Left lobe of liver (tissue), 2 donors: ENCODE measurements around the gene AASS. TPM values are rescaled to one million over a fixed set of nuclear protein-coding genes. Genes with fewer than 3 reads are reported as not detected.
"Not testable (repeated sequence)": the region's sequence is repeated elsewhere in the genome, so short reads cannot be mapped to it uniquely, and the experiment has no call there.

Experiments used
- ATAC-seq: fragments of 200-7000 bp; cut with Tn5 transposase; one replicate; pipeline ENCODE4 v1.9.1; 2020; ENCODE audit warnings: mild to moderate bottlenecking, moderate library complexity
- DNase-seq: peaks from one replicate; pipeline ENCODE4 v3.0.0-alpha.2; 2020; ENCODE audit warnings: low spot score
- total RNA-seq: library from RNA; stranded (reverse); gene quantifications from one replicate; pipeline ENCODE4 v1.2.1, GENCODE V29; 2021
- donor health status: DM: no; HTN: no; CAD: no; lungs with moderate emphysema.
- donor health status: DM: no; HTN: yes; CAD: no.

Gene AASS
- 84.2 TPM for total RNA-seq

DNA sequence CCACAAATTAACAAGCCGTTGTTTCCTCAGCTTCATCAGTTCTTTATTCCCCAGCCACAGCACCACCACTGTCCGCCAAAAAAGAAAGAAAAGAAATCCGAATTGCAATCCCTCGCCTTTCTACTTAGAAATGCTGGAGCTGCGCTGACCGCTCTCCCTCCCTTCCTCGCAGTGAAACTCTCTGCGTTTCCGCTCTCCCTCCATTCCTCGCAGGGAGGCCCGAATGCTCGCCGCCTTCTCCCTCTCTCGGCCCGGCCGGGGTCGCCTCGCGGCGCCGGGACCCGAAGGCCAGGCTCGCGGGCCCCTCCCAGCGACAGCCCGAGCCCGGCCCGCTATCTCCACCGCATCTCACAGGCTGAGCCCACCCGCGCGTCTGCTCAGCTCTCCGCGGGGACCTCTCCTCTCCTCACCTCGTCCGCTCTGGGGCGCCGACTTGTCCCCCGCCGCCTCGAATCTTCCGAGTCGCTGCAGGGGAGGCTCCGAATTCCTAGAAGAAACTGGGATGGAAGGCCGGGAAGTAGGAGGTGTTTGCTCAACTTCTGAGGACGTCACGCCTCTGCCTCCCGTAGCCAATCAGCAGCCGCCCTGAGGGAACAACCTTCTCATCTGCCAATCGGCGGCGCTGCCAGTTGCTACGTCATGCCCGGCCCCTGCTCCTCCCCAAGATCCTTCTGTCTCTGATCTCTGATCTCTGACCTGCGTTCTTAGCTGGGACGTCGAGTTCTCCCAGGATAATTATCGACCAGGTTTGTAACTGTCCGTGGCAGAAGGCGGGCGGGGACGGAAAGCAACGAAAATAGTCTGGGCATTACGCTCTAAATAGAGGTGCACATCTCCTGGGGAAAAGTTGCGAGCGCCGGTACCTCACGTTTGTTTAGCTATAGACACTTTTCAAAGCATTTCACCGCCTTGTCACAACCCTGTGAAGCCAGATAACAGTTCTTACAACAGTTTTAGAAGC, at the start of gene AASS:
Gene AASS, minus strand, starts transcription at position 499 of the 961 bp plus-strand sequence. CDS start 10,523 bp downstream, outside the sequence.
- peak; percentile 98 for DNase-seq
- peak; percentile 89 for ATAC-seq

DNA sequence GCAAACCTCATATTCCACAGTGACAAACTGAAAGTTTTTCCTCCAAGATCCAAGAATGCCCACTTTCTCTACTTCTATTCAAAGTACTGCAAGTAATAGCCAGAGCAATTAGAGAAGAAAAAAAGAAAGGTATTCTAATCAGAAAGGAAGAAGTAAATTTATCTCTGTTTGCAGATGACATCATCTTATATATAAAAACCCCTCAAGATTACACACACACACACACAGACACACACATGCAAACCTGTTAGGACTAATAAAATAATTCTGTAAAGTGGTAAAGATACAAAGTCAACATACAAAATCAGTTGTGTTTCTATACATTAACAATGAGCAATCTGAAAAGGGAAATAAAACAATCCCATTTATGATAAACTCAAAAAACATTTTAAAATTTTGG, 44.7 kb upstream of the AASS start:
- DNase-seq = no peak
- ATAC-seq = no peak

DNA sequence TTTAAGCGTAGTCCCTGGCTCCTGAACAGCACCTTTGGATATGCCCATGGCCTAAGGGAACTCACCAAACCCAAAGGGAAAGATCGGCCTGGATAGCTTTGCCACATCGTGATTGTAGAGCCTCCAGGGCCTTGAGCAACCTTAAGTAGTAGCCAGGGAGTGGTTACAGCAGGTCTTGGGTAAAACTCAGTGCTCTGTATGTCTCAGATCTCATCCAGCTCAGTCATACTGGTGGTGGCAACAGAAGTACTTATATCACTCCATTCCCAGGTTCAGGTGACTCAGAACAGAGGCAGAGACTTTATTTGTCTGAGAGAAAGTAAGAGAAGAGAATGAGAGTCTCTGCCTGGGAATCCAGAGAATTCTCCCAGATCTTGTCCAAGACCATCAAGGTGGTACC, 39.1 kb upstream of the AASS start:
- ATAC-seq (no peak), DNase-seq (no peak)

DNA sequence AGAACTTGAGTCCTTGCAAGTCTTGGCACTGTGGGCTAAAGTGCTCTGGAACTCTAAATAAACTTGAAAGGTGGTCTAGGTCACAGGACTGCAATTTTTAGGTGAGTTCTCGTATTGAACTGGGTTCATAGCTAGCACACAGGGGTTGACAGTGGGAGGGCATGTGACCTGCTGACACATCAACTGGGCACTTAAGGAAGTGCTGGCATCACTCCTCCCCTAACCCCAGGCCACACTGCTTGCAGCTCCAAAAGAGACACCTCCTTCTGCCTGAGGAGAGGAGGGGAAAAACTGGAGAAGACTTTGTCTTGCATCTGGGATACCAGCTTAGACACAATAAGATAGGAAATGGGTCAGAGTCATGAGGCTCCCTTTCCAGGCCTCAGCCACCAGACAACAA, 38.0 kb upstream of the AASS start:
- DNase-seq (no peak), ATAC-seq (no peak)

DNA sequence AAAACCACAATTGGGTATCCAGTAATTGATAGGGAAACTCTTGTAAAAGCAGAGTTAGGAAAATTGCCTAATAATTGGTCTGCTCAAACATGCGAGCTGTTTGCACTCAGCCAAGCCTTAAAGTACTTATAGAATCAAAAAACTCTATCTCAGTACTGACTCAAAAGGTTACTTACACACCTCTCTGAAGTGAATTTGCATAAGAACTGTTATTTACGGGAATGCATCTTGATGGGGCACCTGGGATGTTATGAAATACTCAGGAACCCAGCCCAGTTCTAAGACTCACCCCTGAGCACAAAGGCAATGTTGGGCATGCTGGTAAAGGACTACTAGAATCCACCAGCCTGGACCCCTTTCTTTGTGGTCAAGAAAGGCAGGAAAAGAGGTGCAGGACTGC, 28.1 kb upstream of the AASS start:
- DNase-seq = not testable (repeated sequence)

DNA sequence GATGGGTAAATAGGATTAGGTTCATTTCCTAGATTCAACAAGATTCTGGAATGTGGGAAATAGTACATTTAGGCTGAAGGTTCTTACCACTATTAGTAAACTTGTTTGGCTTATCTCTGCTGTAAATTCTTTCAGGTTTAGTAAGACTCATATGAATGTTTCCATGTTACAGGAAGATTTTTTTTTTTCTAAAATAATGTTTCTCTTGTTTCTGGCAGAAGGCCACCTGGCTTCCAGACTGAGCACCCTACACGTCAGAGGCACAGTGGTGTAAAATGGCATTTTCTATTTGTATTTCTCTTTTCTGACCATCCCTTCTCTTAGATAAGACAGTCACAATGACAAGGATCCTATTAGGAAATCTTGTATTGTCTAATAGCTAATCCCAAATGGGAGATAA, 22.7 kb upstream of the AASS start:
- DNase-seq (no peak), ATAC-seq (no peak)

More for the DNA sequence above, 28.1 kb upstream of the AASS start:
- ATAC-seq = not testable (repeated sequence)

DNA sequence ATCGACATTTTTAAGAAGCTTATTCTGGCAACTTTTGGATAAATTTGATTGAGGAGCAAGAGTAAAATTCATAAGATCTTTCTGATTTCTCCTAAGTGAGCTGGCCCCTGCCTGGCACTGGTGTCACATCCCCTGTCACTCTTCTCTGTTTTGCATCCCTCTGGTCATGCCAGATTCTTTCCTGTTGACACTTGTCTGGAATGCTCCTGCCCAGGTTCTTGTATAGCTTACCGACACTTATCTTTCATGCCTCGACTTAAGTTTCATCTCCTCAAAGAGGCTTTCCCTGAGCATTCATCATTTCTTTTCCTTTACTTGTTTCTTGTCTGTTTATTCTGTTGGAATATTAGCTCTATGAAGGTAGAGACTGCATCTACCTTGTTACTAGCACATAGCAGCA, 22.2 kb upstream of the AASS start:
- ATAC-seq (no peak), DNase-seq (no peak)

DNA sequence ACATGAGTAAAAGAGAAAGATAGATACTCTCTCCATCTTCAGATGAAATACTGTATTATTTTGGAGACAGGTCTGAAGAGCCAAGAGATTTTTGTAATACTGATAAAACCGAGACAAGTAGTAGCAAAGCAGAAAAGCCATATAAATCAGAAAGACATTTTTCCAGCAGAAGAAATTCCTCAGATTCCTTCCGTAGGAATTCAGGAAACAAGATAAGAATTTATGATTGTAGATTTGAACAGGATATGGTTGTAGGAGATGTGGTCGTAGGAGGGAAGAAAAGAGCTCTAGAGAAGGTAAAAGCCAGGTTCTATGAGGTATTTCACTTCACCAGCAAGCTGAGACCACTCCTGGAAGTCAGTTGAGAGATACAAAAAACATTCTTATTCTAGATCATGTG, 17.6 kb upstream of the AASS start:
- ATAC-seq (no peak), DNase-seq (no peak)

DNA sequence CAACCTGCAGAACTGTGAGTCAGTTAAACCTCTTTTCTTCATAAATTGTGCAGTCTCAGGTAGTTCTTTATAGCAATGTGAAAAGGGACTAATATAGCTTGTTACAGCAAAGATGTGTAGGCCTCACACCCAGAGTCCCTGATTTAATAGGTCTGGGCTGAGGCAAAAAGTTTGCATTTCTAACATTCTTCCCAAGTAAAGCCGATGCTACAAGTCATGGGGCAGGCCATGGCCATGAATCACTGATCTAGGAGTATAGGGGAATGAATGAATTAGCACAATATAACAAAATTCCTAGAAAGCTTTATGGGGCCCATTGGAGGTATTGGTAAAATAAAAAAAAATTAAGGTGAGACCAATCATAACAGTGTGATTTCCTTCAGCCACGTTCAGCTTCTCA, 11.5 kb upstream of the AASS start:
- no peak for ATAC-seq
- DNase-seq = no peak

DNA sequence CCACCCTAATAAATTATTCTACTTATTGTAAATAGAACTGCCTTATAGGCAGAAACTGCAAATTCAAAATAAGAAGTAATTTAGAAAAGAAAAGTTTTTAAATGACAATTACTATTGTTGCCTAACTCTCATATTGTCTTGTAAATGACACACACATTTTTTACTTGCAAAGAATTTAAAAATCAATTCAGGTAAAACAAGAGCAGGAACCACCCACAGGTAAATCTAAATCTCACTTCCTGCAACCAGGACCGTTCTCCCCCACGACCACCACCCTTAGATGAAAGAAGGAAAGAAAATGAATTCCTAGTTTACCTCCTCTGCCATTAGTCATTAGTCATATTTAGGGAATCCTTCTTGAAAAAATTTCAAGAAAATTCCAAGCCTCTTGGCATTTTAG, 4.8 kb upstream of the AASS start:
- DNase-seq = no peak
- ATAC-seq = no peak

DNA sequence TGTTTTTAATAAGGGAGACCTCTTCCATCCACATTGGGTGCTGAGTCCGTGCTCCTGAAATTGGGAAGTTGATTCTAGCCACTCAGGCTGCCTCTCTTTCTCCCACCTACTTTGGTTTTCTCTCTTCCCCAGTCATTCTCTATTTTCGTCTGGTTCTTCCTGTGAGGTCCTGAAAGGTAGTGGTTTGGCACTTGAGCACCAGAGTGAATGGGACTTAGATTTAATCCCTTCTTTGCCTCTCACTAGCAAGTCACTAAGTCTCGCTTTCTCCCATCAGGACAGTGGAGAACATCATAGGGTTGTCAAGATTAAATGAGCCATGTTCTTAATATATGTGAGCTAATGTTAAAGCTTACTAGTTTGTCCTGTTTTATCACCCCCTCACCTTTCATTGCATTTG, 4.0 kb upstream of the AASS start:
- ATAC-seq = no peak

DNA sequence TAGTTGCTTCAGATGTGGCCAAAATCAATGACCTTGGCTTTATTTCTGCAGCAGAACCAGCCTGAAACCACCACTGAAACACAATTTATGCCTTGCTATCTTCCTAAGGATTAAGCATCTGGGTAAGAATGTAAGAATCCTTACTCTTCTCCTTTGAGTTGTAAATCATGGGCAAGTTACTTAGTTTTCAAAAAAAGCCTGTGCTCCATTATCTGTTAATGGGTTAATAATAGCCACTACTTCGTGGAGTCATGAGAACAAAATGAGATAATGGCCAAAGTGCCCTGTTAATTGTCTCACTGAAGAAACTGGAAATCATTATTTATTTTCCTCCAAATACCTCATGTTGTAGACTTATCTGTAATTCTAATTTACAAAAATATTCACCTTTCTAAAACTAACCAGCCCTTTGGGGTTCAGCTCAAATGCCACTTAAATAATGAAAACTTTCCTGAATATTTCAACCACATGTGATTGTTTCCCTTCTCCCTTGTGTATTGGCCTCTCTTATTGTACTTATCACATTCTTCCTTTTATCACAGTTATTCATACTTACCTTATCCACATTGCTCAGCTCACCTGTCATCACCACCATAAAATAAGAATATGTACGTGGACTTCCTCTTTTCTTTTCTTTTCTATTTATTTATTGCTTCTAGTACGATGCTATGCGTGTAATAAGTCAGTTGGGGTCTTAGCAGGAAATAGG, 2.0 kb upstream of the AASS start:
- no peak for DNase-seq

More for the DNA sequence above, 4.0 kb upstream of the AASS start:
- no peak for DNase-seq

DNA sequence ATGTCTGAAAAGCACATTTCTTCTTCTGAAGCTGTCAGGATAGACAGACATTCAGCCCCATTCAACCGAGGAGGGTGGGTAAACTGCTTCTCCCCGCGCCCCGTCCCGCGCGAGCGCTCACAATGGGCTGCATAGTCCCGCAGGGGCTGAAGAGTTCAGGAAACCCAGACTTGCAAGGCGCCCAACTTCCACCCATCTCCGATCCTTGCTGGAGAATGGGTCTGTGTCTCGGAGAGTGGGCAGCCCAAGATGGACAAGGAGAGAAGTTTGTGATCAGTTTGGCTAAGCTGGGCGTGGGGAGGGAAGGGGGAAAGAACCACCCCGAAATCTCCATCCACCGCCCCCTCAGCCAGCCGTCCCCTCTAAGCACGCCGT, 686 bp downstream of the AASS start:
- peak; percentile 30 for ATAC-seq
- DNase-seq = peak; percentile 49

More for the DNA sequence above, 2.0 kb upstream of the AASS start:
- no peak for ATAC-seq

DNA sequence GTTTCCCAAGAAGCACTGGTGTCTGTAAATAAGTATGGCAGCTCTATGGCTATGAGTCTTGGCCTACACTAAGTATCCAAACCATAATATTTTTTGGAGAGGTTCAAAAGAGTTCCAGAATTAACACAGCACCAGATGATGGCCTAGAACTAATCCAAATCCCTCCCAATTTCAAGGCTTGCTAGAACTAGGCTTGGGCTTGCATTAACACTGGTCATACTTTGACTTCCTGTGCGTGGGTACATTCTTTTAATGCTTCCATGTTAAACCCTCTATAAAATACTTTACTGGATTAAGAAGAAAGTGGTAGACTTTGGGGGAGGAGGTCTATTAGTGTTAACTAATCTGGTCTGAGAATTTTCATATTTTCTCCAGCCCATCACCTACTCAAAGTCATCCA, 3.1 kb downstream of the AASS start:
- DNase-seq (no peak), ATAC-seq (no peak)

DNA sequence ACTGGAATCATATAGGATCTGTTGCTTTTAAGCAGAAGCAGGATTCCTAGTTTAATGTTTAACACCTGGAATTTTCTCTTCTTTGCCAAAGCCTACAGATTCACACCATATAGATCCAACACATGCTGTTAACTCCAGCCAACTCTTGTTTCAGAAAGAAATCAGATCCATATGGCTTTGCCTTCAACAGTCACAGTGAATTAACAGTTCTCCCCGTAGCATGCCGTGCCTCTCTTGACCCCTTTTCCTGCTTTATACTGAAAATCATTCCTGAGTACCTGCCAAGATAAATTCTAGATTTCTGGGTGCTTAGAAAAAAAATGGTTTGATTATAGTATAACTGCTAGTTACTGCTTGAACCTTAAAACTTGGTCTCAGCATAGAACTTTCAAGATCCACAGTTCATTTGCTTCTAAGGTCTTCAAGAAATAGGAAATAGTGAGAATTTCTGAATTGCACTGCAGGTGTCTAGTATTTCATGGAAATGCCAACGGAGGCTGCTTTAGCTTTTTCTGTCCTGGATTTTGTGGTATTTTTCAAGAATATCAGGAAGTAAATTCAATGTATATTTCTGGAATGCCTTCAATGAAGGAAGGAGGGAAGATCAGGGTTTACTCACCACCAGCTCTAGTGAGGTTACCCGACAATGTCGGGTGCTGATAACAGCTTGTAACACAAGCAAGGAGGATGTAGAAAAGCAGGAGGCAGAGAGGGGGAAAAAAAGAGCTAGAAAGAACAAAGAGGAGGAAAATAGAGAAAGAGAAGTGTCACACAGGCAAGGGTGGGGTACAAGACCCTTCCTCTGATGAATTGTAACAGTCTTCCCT, 6.6 kb downstream of the AASS start:
- ATAC-seq (peak; percentile 22), DNase-seq (no peak)

DNA sequence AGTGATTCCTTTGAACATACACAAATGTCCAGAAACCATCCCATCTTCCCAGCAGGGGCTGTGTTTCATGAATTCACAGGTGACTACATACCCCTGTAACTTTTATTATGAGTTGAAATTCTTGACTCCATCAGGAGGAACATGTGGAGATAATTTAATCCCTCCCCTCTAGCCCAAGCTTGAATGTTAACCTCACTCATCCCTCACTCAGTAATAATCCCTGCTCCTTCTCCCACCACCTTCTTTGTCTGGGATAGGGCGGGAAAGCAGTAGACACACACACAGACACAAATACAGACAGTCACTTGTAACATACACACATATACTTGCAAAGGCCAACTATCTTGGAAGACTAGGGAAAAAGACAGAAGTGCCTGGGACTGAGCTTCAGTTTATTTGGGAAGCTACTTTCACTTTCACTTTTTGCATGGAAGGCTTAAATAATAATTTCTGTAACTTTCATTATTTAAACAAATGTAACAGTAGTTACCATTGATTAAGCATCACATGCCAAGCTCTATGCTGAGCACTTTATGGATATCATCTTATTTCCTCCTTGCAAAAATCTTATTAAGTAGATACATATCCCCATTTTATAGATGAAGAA, 7.3 kb downstream of the AASS start:
- DNase-seq (no peak), ATAC-seq (peak; percentile 34)

DNA sequence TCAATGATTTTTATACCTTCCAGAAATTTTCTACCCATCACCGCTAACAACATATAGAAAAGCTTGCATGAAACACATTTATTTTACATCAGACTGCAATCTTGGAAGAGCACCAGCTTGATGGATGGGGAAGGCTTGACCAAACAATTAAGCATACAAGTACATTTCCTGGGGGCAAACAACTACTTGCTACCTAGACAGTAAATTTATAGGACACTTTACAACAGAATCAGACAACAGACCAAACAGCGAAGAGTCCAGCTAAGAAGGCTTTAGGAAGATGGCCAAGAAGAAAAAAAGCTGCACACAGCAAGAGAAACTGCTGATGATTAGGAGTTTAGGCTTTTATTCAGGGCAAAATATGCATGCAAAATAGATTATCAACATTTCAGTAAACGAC, 8.0 kb downstream of the AASS start:
- ATAC-seq (no peak), DNase-seq (no peak)

DNA sequence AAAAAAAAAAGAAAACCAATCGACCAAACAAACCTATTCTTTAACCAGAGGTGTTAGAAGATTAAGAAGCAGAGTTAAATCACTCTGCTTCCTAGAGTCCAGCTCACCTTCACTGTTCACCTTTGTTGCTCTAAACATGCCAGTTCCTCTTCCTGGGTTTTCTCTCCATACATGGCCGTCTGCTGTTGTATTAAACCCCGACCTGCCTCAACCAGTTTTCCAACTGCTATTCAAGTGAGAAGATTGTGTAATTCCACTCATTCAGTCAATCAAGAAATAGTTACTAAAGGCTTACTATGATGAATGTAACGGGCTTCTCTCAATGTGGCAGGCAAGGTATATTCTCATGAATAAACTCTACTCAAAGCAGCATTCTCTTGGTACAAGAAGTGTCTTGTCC, 8.8 kb downstream of the AASS start:
- ATAC-seq (no peak), DNase-seq (no peak)

DNA sequence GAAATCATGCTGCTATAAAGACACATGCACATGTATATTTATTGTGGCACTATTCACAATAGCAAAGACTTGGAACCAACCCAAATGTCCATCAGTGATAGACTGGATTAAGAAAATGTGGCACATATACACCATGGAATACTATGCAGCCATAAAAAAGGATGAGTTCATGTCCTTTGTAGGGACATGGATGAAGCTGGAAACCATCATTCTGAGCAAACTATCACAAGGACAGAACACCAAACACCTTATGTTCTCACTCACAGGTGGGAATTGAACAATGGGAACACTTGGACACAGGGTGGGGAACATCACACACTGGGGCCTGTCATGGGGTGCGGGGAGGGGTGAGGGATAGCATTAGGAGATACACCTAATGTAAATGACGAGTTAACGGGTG, 9.3 kb downstream of the AASS start:
- ATAC-seq, DNase-seq: not testable (repeated sequence)

DNA sequence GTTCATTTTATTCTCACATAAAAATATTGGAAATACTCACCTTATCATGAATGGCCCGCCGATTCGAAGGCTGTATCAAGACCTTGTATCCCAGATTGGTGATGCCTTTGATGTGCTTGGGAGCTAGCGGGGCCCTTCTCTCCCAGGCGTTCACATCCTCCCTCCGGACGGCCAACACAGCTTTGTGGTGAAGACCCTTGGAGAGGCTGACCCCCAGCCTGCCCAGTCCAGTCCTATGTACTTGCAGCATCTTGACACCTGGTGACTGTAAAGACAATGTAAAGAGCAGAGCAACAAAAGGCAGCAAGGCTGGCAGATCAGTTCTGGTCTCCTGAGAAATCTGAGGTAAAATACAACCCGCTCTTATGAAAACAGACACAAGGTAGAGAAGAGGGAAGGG, 10.6 kb downstream of the AASS start:
- ATAC-seq (no peak), DNase-seq (no peak)

DNA sequence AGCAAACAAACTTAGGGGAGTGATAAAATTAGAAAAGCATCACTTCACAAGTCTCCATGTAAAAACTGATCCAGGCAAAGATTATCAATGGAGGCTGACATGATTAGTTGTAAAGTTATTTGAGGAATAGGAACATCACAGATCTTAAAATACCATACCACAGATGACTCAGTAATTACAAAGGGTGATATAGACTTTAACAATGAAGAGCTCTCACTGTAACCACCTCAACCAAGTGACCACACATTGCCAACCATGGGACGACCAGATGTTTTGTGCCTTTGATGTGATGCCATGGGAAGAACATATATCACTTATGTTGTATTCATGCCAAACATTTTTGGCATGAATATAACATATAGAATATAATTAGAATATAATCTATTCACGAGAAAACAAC, 11.7 kb downstream of the AASS start:
- DNase-seq = no peak
- no peak for ATAC-seq
